H1 (cell line): Measurements from ENCODE around the gene ADAMTS9.

Experiments used
- CBX8 ChIP-seq: fragments of 300-800, 300-1000 bp; sonication (generic); IDR thresholded peaks from 2 replicates; pipeline ENCODE4 v1.7.1; 2016; ENCODE audit warnings: low read depth, low read length, borderline replicate concordance
- CHD1 ChIP-seq: IDR thresholded peaks from 2 replicates; pipeline ENCODE4 v1.6.1; 2012; ENCODE audit warnings: low read depth, low read length, improper control_type of control experiment
- CTCF ChIP-seq, 3 experiments: IDR thresholded peaks; 1 replicate in 2 of 3; 2 replicates in 1 of 3; pipeline versions ENCODE4 v1.5.1 to v1.6.1; 2011; ENCODE audit warnings: low read length in 3 of 3, mild to moderate bottlenecking in 3 of 3, inconsistent platforms in 2 of 3, low read depth in 1 of 3, moderate library complexity in 1 of 3; ENCODE audit not compliant: insufficient read depth in 1 of 3; ENCODE audit errors: control extremely low read depth in 1 of 3
- GABPA ChIP-seq: IDR thresholded peaks from 2 replicates; pipeline ENCODE4 v1.6.1; 2011; ENCODE audit warnings: mild to moderate bottlenecking, low read length, moderate library complexity, borderline replicate concordance; ENCODE audit not compliant: insufficient read depth
- MAX ChIP-seq: IDR thresholded peaks from 2 replicates; pipeline ENCODE4 v1.6.1; 2012; ENCODE audit warnings: inconsistent platforms
- POLR2AphosphoS5 ChIP-seq: IDR thresholded peaks from 2 replicates; pipeline ENCODE4 v1.6.1; 2011; ENCODE audit warnings: low read depth, low read length
- RAD21 ChIP-seq, 2 experiments: IDR thresholded peaks in 1 of 2; conservative IDR thresholded peaks in 1 of 2; 2 replicates each; pipeline ENCODE4 v1.6.1; 2011; ENCODE audit warnings: low read depth in 2 of 2, low read length in 2 of 2, improper control_type of control experiment in 1 of 2, inconsistent platforms in 1 of 2, mild to moderate bottlenecking in 1 of 2, moderate library complexity in 1 of 2
- YY1 ChIP-seq: IDR thresholded peaks from 2 replicates; pipeline ENCODE4 v1.6.1; 2011; ENCODE audit warnings: low read depth, mild to moderate bottlenecking, low read length

- TF ChIP-seq CTCF (IDR thresholded peaks at IDR 0.05; ENCODE audit: control extremely low read depth in 1 of 3, insufficient read depth in 1 of 3, low read depth in 1 of 3, low read length in 3 of 3) (no peak), MAX (peak; percentile 22; the same call in 1 of the 2 replicates), RAD21 (IDR thresholded peaks at IDR 0.05 in 1 of 2, conservative IDR thresholded peaks at IDR 0.05 in 1 of 2; ENCODE audit: low read depth in 2 of 2, low read length in 2 of 2) (no peak), YY1 (no peak), CHD1 (no peak), GABPA (no peak), POLR2AphosphoS5 (no peak), CBX8 (no peak)
Observed at GRCh38 chr3:64685331-64685799, 2.4 kb downstream of the ADAMTS9 start.
